C4-2B (cell line): ENCODE data around the gene OR2D2.

Experiments
- CTCF ChIP-seq: fragments of 450-650 bp; conservative IDR thresholded peaks from 2 replicates; pipeline ENCODE4 v1.5.1; 2017; ENCODE audit warnings: mild to moderate bottlenecking
- ZFX ChIP-seq: fragments of 450-650 bp; IDR thresholded peaks from 2 replicates; pipeline ENCODE4 v1.6.1; 2017

GRCh38 chr11:6895010-6895409, 2.7 kb upstream of the OR2D2 start:
- TF ChIP-seq CTCF (no peak), ZFX (no peak)
